Kidney epithelial cell (primary cell): ENCODE results near the gene OR10X1. TPM values are rescaled to one million over a fixed set of nuclear protein-coding genes. Genes with fewer than 3 reads are reported as not detected.

Experiments used
- DNase-seq: peaks from one replicate; pipeline ENCODE4 v3.0.0-alpha.2; 2010; ENCODE audit warnings: low read depth
- H3K27me3 ChIP-seq: 2 replicates; pipeline ENCODE4 v1.6.0; 2011; ENCODE audit warnings: low read length; ENCODE audit not compliant: control insufficient read depth, insufficient read depth
- H3K36me3 ChIP-seq: 2 replicates; pipeline ENCODE4 v1.5.1; 2011; ENCODE audit warnings: low read length; ENCODE audit not compliant: control insufficient read depth, insufficient read depth
- H3K4me3 ChIP-seq: 2 replicates; pipeline ENCODE4 v1.5.1; 2011; ENCODE audit warnings: low read depth, mild to moderate bottlenecking, control low read depth, low read length
- total RNA-seq: library from RNA; depleted of rRNA; stranded (reverse); fragments of >200 nt; gene quantifications from 2 replicates; pipeline ENCODE4 v1.2.3, GENCODE V29; 2015
- TF ChIP-seq, protein P1 (sequence below): IDR thresholded peaks from 2 replicates; pipeline ENCODE4 v1.5.1; 2011; ENCODE audit warnings: mild to moderate bottlenecking, moderate library complexity, low read length, control low read depth, inconsistent platforms; ENCODE audit not compliant: insufficient read depth, poor library complexity, severe bottlenecking

The OR10X1 gene
- total RNA-seq, 1 donor from 2014 or later: not detected

DNA sequence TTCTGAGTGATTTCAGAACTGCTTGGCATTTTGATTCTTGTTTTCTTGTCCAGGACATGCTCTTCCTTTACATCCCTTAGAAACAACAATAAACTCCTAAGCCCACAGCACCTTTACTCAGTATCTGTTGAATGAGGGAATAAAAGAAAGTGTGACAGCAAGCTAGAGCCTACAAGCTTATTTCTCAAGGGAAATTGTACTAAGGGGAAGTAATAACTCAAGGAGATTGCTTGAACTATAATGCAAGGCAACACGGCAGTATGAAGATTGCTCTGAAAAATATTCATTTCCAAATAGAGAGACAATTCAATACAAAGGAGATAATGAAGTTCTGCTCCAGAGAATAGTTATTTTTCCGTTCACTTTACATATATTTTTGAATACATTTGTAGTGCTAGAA is 15.8 kb downstream of the OR10X1 start:
- no peak overlapping the region for H3K4me3 ChIP-seq
- no peak for DNase-seq
- TF ChIP-seq, protein P1, sequence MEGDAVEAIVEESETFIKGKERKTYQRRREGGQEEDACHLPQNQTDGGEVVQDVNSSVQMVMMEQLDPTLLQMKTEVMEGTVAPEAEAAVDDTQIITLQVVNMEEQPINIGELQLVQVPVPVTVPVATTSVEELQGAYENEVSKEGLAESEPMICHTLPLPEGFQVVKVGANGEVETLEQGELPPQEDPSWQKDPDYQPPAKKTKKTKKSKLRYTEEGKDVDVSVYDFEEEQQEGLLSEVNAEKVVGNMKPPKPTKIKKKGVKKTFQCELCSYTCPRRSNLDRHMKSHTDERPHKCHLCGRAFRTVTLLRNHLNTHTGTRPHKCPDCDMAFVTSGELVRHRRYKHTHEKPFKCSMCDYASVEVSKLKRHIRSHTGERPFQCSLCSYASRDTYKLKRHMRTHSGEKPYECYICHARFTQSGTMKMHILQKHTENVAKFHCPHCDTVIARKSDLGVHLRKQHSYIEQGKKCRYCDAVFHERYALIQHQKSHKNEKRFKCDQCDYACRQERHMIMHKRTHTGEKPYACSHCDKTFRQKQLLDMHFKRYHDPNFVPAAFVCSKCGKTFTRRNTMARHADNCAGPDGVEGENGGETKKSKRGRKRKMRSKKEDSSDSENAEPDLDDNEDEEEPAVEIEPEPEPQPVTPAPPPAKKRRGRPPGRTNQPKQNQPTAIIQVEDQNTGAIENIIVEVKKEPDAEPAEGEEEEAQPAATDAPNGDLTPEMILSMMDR: no peak
- no peaks in the 10 kb centered on the region for H3K36me3 ChIP-seq
- H3K27me3 ChIP-seq: no peaks in the 10 kb centered on the region

DNA sequence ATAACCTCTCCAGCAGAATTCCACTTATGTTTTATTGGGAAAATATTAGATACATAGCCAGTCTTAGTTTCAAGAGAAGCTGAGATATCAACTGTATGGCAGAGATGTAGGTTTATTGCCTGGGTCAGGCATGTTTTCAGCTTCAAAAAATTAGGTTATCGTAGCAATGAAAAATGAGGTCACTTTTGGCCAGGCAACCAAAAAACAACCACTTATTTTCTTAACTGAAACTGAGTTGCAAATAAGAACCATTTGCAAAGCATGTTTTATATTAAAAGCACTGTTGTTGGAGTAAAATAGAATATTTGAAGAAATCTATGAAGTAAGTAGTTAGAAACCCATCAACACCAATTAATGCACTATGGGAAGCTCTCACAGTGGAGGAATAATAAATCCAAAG is 20.0 kb downstream of the OR10X1 start:
- Histone ChIP-seq H3K36me3 (no peaks in the 10 kb centered on the region), H3K27me3 (no peaks in the 10 kb centered on the region), H3K4me3 (no peak overlapping the region)
- TF ChIP-seq, protein P1: no peak
- DNase-seq: no peak

DNA sequence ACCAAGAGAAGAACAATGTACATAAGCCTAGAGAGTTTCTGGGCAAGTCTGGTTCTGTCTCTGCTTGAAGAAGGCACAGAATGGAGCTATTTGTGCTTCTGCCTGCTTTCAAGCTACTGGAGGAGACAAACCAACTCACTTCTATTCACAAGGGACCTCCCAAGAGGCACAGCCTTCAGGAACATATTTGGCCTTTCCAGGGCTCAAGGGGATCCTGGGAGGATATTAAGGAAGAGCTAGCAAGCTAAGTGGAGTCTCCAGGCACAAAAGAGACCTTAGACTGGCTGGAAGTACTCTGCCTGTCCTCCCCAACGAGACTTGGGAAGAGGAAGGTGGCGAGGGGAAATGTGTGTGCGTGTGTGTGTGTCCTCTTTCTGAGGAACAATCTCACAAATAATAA is 25.3 kb downstream of the OR10X1 start, which contains the start of gene OR6Y1:
OR6Y1 (minus strand) TSS at position 54 of the 400 bp plus-strand sequence. CDS start 6,300 bp downstream, outside the sequence.
- no peak within 1 kb of the TSS for H3K4me3 ChIP-seq
- no peaks in the 10 kb centered on the region for H3K27me3 ChIP-seq
- DNase-seq: no peak
- no peaks in the 10 kb centered on the region for H3K36me3 ChIP-seq
- TF ChIP-seq, protein P1: no peak

DNA sequence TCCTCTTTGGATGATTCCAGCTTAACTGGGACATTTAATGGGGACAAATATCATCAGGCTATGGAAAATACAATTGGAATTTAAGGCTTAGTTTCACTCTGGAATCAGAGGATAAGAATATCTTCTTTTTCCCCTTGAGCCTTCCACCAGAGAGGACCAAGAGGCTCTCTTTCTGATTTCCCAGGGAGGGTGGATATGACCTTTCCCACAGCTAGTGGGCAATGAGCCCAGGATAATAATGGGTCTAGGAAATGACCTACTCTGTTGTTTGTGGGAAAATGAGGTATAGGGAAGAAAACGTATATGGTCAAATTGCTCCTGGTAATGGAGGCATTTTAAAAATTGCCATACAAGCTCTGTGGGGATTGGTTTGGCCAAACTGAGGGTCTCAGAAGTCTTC is 27.4 kb downstream of the OR10X1 start:
- H3K36me3 ChIP-seq: no peaks in the 10 kb centered on the region
- no peaks in the 10 kb centered on the region for H3K27me3 ChIP-seq
- DNase-seq: no peak
- TF ChIP-seq, protein P1: no peak
- H3K4me3 ChIP-seq: no peak overlapping the region

DNA sequence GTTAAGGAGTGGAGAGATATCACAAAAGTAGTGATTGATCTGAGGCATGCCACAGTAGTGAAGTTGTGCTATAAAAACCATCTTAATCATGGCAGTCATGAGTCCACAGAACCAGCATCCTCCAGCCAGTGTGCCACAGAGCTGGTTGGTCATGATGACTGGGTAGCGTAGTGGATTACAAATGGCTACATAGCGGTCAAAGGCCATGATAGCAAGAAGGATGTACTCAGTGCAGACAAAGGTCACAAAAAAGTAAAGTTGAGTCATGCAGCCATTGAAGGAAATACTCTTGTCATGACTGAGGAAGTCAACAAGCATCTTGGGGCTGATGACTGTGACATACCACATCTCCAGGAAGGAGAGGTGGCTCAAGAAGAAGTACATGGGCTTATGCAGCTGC is 32.2 kb downstream of the OR10X1 start:
- Histone ChIP-seq H3K27me3 (no peaks in the 10 kb centered on the region), H3K4me3 (no peak overlapping the region), H3K36me3 (no peaks in the 10 kb centered on the region)
- no peak for DNase-seq
- TF ChIP-seq, protein P1: no peak

DNA sequence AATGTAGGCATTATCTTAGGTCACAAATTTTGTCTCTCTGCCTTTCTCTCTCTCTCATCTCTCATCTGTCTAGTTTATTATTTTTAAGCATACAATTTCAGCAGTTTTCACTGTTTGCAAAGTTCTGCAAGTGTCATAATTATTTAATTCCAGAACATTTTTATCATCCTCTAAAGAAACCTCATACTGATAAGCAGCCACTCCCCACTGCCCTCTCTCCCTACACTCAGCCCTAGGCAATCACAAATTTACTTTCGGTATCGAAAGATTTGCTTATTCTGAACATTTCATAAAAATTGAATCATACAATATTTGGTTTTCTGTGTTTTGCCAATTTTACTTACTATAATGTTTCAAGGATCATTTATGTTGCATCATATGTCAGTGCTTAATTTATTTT is 42.1 kb downstream of the OR10X1 start:
- Histone ChIP-seq H3K4me3 (no peak overlapping the region), H3K36me3 (no peaks in the 10 kb centered on the region), H3K27me3 (no peaks in the 10 kb centered on the region)
- TF ChIP-seq, protein P1: no peak
- DNase-seq: no peak
